Measurements from ENCODE around the gene HDAC9.

HDAC9 gene

DNA sequence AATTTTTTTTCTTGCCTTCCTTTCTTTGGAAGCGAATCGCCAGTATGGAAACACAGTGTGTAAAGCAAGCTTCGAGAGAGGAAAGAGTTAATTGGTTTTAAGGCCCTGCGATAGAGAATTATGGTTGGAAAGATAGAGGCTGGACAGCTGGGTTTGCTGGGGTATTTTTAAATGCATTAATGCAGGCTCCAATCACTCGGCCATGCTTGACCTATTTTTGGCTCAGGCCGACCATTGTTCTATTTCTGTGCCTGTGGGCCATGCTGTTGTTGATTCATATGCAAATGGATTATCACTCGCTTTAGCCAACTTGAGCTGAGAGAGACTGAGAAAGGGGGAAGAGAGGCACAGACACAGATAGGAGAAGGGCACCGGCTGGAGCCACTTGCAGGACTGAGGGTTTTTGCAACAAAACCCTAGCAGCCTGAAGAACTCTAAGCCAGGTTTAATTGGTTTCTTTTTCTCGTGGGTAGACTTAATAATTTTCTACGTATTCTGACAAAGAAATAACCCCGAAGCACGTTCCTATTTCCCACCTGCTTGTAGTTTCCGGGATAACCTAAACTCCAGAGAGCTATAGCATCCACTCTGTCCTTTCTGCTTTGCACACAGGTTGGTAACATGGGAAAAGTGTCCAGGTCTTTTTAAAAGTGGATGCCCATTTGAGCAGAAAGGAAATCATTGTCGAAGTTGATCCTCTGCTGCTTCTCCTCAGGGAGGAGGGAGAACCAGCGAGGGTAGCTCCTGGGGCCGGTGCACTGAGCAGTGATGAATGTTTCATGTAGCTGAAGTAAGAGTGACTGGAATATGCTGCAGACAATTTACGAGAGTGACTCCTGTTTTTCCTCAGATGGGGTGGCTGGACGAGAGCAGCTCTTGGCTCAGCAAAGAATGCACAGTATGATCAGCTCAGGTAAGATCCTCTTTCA is at the start of gene HDAC9:
Gene HDAC9 (plus strand): TSS at position 338 of the 929 bp plus-strand sequence. CDS start 554 bp downstream, at position 892.
- peak; percentile 8 for DNase-seq

DNA sequence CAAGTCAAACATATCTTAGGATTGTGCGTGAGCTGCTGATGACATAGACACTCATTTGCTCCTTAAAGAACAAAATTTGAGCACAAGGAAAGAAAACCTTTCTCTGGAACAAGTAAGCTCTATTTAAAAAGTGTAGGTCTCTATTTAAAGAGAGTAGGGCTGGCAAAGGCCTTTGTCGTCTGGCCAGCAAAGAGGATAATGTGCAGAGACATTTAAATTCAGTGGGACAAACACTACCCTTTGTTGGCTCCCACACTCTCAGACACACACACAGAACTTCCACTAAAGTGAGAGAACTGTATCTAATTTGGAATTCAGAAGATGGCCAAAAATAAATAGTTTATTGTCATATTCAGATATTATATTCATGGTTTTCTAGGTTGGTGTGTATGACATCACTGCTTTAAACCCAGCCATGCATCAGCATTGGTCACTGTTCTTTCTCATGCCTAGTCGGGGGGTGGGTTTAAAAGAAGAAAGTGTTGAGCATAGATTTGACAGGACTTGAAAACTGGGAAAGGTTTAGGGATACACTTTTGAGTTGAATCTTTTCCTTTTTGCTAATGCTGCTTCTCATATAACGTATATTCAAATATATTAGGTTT is 49.5 kb upstream of the HDAC9 start:
- no peak for DNase-seq

DNA sequence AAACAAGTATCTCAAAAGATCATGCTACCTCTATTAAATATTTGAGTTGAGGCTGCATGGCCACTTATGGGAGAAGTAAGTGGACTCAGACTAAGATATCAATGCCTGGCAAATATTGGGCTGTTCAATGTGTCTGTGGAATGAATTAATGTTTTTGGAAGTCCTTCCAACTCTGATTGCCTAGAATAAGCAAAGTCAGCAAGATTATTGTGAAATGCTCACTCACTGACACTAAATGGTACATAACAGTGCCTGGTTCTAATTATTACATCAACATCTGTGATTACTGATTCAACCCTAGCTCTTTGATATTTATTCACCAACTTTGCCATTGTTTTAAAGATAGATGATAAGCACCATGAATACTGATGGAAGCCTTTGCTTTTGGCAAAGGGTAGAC is 45.5 kb upstream of the HDAC9 start:
- DNase-seq: no peak

DNA sequence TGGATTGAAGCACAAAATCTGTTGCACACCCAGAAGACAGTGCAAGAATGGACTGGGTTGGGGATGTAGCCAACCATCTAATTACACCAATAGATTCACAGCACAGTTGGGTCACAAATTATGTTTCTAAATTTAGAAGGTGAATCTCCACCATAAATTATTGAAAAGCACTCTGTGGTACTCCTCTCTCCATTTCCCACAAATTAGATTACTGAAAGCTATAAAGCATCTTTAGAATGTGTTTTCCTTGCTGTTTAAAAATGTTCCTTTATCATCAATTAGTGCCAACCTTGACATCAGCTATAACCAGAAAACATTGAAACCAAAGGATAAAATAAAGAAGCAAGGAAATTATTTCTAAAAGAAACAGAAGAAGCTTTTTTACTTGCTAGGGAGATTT is 39.9 kb upstream of the HDAC9 start:
- no peak for DNase-seq

DNA sequence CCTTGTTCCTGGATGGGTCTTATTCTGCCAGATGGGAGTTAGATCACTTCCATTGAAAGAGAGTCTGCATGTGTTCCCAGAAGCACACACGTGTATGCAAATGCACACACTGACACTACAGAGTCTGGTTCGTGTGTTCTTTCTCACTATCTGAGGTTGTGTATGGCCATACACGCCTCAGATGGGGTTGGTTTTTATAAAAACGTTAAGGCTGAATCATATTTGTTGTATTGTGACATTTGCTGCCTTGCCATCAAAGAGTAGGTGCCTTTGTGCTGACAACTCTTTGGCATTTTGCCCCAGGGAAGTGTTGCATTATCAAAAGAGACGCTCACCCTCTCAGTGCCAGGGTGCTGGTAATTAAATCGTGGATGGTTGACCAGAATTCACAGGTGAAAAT is 37.7 kb upstream of the HDAC9 start:
- DNase-seq: no peak

DNA sequence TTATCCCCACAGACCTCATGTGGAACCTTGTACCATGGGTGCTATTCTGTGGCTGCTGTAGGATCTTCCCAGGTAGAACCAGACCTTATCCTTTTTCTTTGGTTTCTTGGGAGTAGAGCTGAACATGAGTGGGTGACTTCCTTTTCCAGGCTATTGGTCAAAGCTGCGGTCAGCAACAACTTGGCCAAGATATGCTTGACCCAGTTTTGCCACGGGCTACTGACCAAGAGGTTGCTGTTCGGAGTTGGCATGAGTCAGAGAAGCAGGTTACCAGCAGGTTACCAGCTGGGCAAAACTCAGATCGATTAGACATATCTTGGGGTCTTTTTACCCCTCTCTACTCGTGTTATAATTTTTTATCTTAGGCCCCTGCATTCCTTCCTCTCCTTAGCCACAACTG is 36.7 kb upstream of the HDAC9 start:
- DNase-seq: no peak

DNA sequence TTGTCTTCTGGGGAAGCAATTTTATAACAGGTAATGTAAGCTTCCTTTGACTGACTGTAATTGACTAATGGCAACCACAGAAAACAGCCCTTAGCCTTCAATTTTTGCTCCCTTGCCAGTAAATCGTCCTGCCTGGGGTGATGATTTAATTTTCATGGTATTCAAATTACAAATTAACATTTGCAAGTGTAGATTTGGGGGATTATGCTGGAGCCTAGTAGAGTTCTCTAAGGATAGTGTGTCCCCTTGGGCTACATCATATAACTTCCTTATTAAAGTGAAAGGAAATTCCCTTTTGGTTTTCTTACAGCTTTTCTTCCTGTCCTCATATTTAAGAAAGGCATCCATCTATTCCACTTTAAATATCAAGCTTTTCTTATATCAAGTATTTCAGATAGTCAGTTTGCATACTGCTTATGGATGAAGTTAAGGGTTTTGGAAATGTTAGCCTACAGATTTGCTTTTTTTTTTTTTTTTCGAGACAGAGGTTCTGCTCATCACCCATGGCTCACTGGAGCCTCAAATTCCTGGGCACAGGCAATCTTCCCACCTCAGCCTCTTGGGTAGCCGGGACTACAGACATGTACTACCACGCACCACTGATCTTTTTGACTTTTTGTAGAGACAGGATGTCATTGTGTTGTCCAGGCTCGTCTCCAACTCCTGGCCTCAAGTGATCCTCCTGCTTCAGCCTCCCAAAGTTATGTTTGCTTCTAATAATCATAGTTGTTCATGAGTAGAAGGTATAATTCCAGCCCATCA is 35.9 kb upstream of the HDAC9 start:
- DNase-seq: no peak

DNA sequence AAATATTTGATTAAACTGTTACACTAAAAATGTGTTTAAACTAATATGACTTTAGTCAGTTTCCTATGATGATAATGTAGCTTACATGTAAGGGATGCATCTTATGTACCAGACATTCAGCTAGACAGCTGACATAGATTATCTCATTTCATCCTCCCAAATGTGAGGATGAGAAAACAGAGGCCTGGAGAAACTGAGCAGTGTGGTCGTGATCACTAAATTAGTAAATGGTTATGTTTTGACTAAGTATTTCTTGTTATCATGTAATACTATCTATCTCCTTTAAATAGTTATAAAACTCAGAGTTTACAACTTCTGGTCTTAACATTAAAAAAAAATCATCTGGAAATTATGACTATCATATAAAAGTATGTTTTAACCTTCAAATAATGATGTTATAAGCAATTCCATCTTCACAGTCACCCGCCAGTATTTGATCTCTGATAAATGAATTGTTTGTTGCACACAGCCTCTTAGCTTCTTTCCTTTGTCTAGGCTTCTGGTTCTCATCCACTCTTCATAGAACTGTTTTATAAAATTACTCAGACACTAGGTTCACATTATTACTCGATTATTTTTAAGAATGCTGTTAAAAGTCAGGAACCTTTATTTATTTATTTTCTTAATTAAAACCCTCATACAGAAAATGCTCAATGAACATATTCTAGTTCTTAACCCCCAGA is 33.6 kb upstream of the HDAC9 start:
- DNase-seq: no peak

DNA sequence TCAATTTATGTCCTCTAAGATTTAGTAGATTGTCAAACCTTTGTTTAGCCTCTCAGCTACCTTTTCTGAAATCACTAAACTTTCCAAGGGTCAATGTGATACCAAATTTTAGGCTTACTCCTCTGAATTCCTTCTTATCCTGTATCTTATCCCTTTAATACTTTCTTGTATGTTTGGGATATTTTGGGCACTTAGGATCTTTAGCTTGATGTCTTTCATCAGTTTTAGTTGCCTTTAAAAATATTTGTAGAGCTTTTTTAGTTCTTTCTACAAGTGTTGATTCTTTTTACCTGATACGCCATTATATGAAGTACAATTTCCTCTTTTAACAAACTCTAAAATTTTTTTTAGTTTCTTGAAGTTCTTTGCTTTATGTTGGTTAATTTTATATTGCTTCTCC is 30.7 kb upstream of the HDAC9 start:
- DNase-seq: no peak

DNA sequence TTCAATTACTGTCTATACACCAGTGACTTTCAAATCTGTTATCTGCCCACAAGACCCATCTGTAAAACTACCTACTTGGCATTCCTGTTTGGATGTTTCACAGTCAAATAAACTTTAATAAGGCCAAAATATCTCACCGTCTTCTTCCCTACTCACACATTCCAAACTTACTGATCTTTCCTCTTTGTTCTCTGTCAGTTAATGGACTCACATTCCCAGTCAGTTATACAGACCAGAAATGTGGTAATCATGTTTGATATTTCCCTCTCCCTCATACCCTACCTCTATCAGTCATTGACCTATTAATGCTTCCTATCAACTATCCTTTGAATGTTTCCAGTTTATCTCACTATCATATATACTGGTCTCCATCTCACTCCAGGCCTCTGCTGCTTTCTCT is 28.5 kb upstream of the HDAC9 start:
- DNase-seq: no peak

DNA sequence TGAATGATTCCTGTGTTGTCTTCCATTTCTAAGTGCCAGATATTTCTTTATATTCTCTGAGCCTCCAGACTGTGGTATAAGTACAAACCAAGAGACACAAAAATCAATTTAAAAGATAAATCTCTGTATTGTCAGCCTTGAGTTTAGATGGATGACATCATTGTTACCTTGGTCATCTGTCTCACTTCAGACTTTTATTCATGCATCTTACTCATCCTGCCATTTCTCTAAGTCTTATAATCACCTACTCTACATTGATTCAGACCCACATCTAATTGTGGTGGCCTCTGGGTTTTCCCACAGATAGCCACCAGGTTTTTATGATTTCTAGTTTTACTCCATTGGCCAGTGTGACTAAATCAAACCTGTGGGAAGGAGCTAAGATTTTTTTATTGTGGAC is 26.8 kb upstream of the HDAC9 start:
- DNase-seq: no peak

DNA sequence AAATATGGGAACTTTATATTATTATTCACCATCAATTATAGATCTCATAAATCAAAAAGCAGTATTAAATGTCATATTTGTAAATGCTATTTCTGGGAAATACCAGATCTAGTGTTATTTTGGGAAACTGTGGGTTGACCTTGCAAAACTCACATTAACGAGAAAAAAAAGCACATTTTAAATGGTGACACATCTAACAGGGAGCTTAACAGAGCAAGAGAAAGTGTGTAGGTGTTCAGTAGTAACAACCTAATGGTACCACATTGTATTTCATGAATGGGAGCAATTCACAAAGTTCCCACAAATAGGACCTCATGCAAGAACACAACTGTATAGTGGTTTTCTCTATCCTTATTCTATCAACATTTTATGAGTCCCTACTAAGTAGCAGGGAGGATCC is 26.2 kb upstream of the HDAC9 start:
- DNase-seq: no peak

DNA sequence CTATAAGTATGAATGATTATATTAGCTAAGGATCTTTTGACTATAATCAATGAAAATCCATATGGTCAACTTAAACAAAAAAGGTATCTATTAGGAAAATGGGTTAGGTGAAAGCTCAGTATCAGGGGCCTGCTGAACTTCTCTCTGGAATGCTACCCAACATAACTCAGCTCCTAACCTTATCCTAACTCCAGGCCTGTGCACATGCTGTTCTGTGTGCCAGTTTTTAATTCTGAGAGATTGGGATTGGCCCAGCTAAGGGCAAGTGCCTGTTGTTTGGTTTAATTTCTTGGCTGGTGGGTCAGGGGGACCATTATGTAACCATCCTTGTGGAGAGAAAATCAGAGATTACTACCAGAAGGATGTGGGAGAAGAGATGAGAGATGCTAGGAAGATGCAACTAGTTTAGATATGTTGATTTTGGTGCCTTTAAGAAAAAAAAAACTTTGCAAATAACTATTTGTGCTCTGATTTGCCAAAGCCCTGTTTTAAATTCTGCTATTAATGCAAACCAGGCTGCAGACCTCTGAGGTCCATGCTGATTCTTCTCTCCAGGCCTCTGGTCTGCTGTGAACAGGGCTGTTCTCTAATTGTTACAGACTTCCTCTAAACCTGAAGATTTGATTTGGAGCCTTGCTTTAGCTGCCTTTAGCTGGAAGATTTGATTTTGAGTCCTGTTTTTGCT is 23.9 kb upstream of the HDAC9 start:
- DNase-seq: no peak

DNA sequence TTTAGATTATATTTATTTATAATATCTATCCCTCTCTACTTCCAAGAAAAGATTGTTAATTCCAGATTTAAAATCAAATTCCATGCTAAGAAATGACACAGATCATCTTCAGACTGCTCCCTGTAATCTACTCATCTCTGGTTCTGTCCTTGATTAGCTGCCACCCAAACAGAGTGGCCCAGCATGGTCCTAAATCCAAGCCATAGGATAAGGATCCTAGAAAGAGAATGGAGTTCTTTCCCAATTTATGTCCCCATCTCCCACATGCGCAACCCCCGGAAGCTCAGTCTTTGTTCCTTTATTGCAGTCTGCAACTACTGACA is 23.4 kb upstream of the HDAC9 start:
- DNase-seq: no peak

DNA sequence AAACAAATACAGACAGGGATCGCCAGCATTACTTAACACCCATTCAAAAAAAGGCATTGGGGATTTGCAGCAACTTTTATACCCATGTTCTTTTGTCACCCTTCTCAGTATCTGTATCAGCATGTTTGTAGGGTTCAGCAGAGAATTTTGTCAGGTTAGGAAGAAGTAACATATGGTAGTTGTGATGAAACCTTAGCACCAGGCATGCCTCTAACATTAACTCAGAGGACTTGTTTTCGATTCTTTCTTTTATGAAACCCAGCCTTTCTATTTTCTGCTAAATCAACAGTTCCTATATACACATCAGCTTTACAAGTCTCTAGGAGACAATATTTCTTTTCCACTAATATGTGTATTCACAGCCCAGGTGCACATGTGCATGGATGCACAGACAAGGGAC is 22.4 kb upstream of the HDAC9 start:
- no peak for DNase-seq

DNA sequence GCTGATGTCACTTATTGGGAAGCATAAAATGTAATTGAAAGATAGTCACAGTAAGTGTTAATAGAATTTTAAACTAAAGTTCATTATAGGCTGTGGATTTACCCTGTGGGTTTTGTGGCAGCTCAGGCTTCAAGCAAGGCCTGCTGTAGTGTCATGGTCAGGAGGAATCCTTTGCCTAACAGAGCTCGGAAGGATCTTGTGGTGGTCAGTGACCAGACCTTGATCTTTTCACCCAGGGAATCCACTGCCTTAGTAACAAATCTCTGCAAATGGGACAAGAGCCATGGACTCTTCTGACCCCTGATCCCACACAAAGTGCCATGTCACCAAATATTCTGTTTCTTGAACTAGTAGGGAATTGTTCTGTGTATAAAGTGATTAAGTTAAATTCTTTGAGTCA is 20.6 kb upstream of the HDAC9 start:
- no peak for DNase-seq

DNA sequence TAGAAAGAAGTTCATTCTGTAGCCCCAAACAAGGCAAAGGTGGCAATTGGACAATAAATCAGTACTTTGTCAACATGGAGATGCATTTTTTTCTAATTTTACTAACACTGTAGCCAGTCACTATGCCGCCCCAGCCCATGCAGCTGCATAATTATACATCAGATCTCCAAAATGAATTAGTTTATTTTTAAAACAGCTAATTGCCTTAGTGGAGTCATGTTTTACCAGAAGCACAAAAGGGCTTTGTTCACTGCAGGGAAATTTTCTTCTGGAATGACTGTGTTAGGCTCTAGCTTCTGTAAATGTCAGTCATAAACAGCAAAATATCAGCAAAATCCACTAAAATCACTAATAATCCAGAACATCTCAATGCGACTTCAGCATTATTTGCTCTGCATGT is 20.1 kb upstream of the HDAC9 start:
- no peak for DNase-seq

DNA sequence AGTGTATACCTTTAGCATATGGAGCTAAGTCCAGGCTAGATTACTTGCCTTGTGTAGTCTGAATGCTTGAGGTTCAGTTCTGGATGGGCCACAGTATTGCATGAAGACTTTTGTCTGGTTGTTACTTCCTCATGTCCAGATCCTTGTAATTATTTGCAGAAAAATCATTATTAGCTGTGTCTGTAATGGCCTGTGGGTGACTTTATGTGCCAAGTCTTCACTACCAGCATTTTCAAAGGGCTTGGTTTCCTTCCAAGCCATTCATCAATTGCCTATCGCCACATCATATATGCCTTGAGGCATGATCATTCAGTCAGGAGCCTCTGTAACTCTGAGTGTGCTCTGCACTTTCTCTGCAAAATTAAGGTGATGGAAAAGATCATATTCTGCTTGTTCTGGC is 13.8 kb upstream of the HDAC9 start:
- no peak for DNase-seq

DNA sequence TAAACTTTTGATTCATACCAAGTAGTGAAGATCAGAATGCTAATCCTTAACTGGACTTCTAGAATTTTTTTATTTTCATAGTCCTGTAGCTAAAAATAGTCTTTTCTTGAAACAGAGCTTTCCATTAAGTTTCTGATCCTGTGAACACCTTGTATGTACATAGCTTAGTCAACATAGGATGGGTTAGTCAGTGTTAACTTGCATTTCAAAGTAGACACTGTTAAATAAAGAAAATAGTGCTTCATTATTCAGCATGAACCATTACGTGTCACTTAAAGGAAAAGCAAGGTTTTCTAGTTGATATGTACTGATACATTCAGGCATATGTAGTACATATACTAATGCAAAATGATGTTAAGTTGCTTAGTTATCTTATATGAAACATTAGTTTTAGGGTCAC is 7.5 kb upstream of the HDAC9 start:
- no peak for DNase-seq

DNA sequence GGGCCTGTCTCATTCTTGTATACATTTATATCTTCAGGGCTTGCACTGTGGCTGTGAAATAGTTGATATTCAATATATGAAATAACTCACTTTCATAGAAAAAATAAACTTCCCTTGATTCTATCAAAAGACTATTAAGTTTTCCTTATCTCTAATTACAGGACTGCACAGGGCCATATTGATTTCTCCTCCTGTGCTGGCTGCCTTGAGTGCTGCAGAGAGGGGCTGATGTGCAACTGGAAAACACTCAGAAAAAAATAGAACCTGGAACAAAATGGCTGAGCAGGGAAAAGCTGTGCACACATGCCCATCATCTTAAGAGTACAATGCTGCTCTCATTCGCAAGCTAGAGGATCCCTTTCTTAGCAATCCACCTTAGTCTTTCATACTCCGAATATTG is 5.9 kb upstream of the HDAC9 start:
- DNase-seq: no peak

DNA sequence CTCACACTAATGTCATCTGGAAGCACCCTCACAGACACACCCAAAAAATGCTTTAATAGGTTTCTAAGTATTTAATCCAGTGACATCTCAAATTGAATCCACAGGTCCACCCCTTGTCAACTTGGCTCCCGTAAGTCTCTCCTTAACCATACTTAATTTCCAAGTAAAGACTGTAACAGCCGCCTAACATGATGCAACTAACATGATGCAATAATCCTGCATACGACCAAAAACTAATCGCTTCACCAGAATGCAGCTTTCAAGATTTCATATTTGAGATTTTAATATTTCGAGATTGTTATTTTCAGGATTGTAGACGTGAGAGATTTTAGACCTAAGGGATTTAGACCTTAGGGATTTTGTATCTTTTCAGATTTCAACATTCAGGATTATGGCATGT is 3.7 kb upstream of the HDAC9 start:
- DNase-seq: no peak

DNA sequence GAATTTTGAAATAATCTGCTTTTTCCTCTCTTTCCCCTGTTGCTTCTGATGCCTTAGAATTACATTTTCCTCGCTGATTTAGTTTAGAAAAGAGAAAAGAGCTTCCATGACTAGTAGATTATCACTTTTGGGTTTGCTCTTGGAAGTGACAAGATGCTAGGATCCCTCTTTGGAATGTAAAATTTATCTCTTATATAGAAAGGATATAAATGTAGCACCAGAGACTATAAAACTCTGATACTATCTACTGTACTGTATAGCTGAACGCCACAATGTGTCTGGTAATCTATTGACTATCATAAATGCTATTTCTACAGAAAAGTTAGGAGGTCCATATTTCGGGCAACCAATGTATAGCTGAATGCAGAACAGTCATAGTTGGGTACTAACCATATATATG is 1.1 kb upstream of the HDAC9 start:
- DNase-seq: no peak

Data from CD4-positive, alpha-beta T cell treated with Interleukin-4 for 4 hours (primary cell).